Measurements from ENCODE around the gene PLXNA4.

Gene PLXNA4

DNA sequence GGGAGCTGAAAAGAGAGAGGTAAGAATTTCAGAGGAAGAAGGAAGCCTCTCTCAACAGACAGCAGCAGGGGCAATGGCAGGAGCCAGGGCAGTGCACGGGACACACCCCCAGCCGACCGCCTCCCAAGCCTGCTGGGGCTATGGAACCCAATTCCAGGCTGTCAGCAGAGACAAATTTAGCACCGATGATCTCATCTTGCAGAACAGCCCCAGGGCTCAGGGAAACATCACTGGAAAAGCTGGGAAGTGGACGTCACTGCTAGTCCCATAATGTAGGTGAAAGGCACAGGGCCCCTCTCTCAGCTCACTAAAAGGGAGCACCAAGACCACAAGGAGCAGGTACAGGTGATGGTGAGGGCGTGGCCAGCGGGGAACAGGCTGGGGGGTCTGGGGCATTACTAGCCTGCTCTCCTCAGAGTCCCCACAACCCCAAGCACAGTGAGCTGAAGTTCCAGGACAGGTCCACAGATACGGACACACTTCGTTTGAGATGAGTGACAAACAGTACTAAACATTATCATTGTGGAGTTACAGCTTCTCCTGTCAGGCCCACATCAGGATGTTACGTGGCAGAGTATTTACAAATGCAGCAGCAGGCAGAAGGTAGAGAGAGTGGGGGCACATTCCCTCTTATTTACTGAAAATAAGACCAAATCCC, 103.7 kb downstream of the PLXNA4 start:
- no peak for ATAC-seq
- peaks cover 8% of the 10 kb centered on the region for H3K4me1 Mint-ChIP-seq
- H3K9me3 Mint-ChIP-seq, result no peaks in the 10 kb centered on the region
- no peak overlapping the region for H3K4me3 Mint-ChIP-seq
- no peak for DNase-seq (ENCODE audit: low spot score in 2 of 2)
- no peaks in the 10 kb centered on the region for H3K36me3 Mint-ChIP-seq
- no peak overlapping the region for H3K27ac Mint-ChIP-seq

DNA sequence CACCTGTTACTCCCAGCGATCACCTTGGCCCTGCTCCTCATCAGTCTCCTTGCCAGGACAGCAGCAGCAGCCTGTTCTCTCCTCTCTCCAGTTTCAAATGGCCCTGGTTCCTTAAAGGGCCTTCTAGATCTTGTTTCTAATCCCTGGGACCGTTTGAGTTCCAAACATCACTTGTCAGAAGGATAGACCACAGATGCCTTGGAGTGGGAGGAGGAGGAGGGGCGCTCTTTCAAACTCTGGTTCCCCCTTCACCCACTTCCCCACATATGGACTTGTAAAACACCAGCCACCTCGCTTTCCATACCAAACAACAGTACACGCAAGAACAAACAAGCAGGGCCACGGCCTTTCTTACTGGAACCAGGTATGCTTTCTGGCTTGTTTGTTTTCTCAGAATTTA, 104.8 kb downstream of the PLXNA4 start:
- Mint-ChIP-seq H3K36me3 (no peaks in the 10 kb centered on the region), H3K4me3 (no peak overlapping the region), H3K27ac (peak overlapping the region; percentile 15), H3K9me3 (no peaks in the 10 kb centered on the region), H3K4me1 (peaks cover 8% of the 10 kb centered on the region)
- ATAC-seq (no peak), DNase-seq (ENCODE audit: low spot score in 2 of 2) (no peak)

DNA sequence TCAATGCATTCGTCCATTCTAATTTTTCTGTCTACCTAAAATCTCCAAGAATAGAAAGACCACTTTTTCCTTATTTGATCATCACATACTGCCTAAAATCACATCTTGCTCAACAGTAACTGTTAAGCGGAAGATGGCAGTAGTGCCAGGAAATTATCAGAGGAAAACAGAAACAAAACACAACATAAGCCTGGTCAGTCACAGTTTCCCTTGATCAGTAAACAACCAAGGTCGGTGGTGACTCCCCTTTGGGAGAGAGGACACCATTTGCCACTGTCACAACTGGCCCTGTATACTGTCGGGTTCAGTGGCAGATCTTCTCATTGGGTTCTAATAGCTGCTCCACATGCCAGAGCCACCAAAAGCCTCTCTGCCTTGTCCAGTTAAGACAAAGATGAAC, 106.6 kb downstream of the PLXNA4 start:
- Mint-ChIP-seq H3K4me3 (no peak overlapping the region), H3K4me1 (peaks cover 8% of the 10 kb centered on the region), H3K9me3 (no peaks in the 10 kb centered on the region), H3K36me3 (no peaks in the 10 kb centered on the region), H3K27ac (no peak overlapping the region)
- DNase-seq (ENCODE audit: low spot score in 2 of 2) (no peak), ATAC-seq (no peak)

DNA sequence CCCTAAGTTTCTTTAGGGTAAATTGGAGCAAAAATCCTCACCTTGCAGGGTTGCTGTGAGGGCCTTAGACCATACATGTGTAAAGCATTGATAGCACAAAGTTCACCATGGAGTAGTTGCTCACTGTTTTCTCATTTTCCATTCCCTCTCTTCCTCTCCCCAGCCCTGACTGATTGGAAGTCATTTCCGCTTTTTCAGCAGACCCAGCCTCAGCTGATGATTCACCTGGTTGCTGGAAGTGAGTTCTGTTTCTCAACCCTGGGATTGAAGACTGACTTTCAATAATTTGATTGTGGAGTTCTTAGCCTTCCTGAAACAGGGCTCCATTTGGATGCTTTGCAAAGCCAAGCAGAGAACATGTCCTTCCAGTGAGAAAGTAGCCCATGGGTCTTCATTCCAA, 107.0 kb downstream of the PLXNA4 start:
- H3K9me3 Mint-ChIP-seq, result no peaks in the 10 kb centered on the region
- no peak overlapping the region for H3K4me3 Mint-ChIP-seq
- ATAC-seq (no peak), DNase-seq (ENCODE audit: low spot score in 2 of 2) (no peak)
- no peaks in the 10 kb centered on the region for H3K36me3 Mint-ChIP-seq
- H3K4me1 Mint-ChIP-seq, result peaks cover 8% of the 10 kb centered on the region
- no peak overlapping the region for H3K27ac Mint-ChIP-seq

DNA sequence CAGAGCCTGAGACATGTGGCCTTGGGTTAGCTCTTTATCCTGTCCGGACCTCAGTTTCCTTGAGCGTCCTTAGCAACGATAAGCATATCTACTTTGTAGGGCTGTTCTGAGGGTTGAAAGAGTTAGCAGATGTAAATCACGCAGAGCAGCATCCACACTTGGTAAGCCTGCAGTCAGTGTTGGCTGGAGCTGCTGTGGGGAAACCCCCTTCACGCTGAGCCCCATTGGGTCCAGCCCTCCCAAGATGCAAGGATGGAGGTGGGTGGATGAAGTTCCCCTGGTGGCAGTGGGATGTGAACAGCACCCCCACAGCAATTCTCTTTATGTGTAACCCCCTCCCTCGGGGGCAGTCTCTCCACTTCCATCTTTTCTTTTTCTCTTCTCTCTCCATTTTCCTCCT, 109.9 kb downstream of the PLXNA4 start:
- DNase-seq (ENCODE audit: low spot score in 2 of 2) (no peak), ATAC-seq (no peak)
- Mint-ChIP-seq H3K36me3 (no peaks in the 10 kb centered on the region), H3K4me1 (peaks cover 10% of the 10 kb centered on the region), H3K27ac (no peak overlapping the region), H3K9me3 (no peaks in the 10 kb centered on the region), H3K4me3 (no peak overlapping the region)

DNA sequence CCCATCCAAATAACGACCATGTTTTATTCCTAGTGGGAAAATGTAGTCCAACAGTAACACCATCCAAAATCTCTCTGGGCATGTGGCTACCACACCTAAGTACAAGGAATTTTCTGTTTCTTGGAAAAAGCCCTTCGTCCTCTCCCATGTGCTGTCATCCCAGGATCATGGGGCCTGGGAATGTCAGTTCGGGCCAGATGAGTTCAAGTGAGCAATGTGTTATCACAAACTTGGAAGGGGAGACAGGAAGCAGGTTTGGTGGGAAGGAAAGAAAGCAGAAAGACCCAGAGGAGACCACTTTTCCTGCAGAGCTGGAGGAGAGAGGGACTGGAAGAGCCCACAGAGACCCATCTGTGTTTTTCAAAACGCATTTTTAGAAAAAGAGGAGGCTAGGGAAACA, 110.8 kb downstream of the PLXNA4 start:
- Mint-ChIP-seq H3K4me1 (peaks cover 18% of the 10 kb centered on the region), H3K27ac (no peak overlapping the region), H3K9me3 (no peaks in the 10 kb centered on the region), H3K4me3 (no peak overlapping the region), H3K36me3 (no peaks in the 10 kb centered on the region)
- ATAC-seq, result no peak
- no peak for DNase-seq (ENCODE audit: low spot score in 2 of 2)

DNA sequence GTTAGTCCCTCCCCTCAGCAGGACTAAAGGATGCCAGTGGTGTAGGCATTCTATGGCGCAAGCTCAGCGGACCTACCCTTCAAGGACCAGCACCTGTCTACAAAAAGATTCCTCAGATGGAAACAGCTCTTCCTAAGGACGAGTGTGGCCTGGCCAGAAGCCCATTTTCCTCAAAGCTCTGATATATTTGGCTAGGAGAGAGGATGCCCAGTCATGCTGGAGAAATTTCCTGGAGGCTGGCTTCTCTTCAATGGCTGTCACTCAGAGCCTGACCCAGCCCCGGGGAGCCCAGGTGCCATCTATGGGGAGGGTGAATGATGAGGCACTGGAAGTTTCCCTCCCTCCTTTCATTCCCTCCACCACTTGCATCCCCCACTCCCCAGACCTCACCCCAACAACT, 111.5 kb downstream of the PLXNA4 start:
- ATAC-seq (no peak), DNase-seq (ENCODE audit: low spot score in 2 of 2) (no peak)
- H3K4me3 Mint-ChIP-seq, result no peak overlapping the region
- no peak overlapping the region for H3K27ac Mint-ChIP-seq
- H3K9me3 Mint-ChIP-seq, result no peaks in the 10 kb centered on the region
- H3K4me1 Mint-ChIP-seq, result peaks cover 21% of the 10 kb centered on the region
- H3K36me3 Mint-ChIP-seq, result no peaks in the 10 kb centered on the region

DNA sequence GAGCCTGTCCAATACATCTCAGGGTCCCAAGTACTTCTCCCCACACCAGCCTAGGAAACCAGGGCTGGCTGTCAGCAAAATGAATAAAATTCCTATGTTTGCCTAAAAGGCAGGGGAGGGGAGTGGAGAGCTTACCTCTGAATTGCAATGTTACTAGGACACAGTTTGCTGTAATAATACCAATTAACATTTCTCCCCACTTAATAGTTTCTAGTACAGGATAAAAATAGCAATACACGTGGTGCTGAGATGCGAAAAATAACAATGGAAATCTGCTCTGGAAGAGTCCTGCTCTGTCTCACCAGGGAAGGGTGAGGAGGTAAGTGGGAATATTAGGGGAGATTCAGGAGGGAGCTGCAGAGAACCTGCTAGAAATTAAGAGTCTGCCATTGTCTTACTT, 112.3 kb downstream of the PLXNA4 start:
- H3K4me3 Mint-ChIP-seq, result no peak overlapping the region
- ATAC-seq, result no peak
- H3K27ac Mint-ChIP-seq, result no peak overlapping the region
- H3K4me1 Mint-ChIP-seq, result peaks cover 21% of the 10 kb centered on the region
- H3K36me3 Mint-ChIP-seq, result no peaks in the 10 kb centered on the region
- no peak for DNase-seq (ENCODE audit: low spot score in 2 of 2)
- H3K9me3 Mint-ChIP-seq, result no peaks in the 10 kb centered on the region

DNA sequence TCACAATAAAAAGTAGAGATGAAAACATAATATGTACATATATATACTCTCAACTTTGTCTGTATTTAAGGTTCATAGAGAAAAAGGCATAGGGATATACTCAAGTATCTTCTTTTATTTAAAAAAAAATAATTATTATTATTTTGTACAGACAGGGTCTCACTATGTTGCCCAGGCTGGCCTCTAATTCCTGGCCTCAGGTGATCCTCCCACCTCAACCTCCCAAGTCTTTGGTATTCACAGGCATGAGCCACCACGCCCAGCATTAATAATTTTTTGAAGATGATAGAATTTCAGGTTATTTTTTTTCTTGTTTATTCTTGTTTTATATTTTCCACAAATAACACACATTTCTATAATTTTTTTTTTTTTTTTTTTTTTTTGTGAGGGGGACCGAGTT, 113.8 kb downstream of the PLXNA4 start:
- Mint-ChIP-seq H3K4me3 (no peak overlapping the region), H3K27ac (no peak overlapping the region), H3K9me3 (no peaks in the 10 kb centered on the region), H3K4me1 (peaks cover 21% of the 10 kb centered on the region), H3K36me3 (no peaks in the 10 kb centered on the region)
- DNase-seq (ENCODE audit: low spot score in 2 of 2) (no peak), ATAC-seq (no peak)

DNA sequence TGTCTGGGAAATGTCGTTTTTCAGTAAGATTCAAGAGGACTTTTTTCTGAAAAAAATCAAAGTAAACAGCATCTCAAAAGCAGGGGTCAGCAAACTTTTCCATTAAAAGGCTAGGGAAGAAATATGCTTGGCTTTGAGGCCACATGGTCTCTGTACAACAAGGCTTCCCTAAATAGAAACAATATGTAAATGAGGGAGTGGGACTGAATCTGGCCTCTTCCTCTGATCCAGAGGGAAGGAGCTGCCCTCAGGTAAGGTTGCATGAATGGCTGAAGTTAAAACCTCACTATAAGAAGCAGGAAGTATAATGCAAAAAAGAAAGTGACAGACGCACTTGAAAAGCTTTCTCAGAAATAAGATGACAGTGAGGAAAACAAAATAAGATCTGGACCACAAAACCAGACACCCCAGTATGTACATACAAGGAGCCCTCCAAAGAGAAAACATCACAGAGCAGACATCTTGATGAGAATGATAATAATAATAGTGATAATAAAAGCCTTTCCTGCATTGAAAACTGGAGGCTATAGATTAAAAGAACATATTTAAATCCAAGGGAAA, 115.2 kb downstream of the PLXNA4 start:
- peak overlapping the region; percentile 15 for H3K27ac Mint-ChIP-seq
- H3K4me1 Mint-ChIP-seq, result peaks cover 21% of the 10 kb centered on the region
- DNase-seq (ENCODE audit: low spot score in 2 of 2) (no peak), ATAC-seq (peak; percentile 86)
- no peaks in the 10 kb centered on the region for H3K9me3 Mint-ChIP-seq
- no peaks in the 10 kb centered on the region for H3K36me3 Mint-ChIP-seq
- peak overlapping the region; percentile 24 for H3K4me3 Mint-ChIP-seq

DNA sequence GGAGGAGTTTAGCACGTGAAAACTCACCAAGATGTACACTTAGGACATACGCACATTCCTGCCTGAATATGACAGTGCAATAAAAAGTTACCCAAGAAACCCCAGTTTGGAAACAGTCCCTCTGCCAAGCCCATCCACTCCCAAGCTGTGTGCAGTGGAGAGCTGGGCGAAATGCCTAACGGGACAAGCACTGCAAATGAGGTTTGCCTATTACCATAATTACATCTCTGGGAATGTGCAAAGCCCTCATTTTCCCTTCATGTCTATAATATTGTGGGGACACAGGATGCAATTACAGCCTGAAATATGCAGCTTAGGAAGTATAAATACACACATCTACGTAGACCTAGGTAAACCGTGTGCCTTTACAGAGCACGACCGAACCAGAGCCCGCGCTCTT, 117.5 kb downstream of the PLXNA4 start:
- no peaks in the 10 kb centered on the region for H3K36me3 Mint-ChIP-seq
- peaks cover 43% of the 10 kb centered on the region for H3K4me1 Mint-ChIP-seq
- no peak for DNase-seq (ENCODE audit: low spot score in 2 of 2)
- no peak overlapping the region for H3K27ac Mint-ChIP-seq
- H3K4me3 Mint-ChIP-seq, result no peak overlapping the region
- ATAC-seq, result no peak
- no peaks in the 10 kb centered on the region for H3K9me3 Mint-ChIP-seq

DNA sequence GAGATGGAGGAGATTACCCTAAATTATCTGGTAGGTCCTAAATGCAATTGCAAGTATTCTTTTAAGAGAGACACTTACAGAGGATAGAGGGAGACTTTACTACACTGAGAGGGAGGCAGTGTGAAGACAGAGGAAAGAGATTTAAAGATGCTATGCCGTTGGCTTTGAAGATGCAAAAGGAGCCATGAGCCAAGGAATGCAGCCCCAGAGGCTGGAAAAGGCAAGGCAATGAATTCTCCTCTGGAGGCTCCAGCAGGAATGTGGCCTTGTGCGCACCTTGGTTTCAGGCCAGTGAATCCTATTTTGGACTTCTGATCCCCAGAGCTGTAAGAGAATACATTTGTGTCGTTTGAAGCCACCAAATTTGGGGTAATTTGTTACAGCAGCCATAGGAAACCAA, 118.6 kb downstream of the PLXNA4 start:
- no peak overlapping the region for H3K4me3 Mint-ChIP-seq
- no peak for ATAC-seq
- no peaks in the 10 kb centered on the region for H3K36me3 Mint-ChIP-seq
- H3K4me1 Mint-ChIP-seq, result peaks cover 53% of the 10 kb centered on the region
- H3K9me3 Mint-ChIP-seq, result no peaks in the 10 kb centered on the region
- no peak for DNase-seq (ENCODE audit: low spot score in 2 of 2)
- H3K27ac Mint-ChIP-seq, result no peak overlapping the region

DNA sequence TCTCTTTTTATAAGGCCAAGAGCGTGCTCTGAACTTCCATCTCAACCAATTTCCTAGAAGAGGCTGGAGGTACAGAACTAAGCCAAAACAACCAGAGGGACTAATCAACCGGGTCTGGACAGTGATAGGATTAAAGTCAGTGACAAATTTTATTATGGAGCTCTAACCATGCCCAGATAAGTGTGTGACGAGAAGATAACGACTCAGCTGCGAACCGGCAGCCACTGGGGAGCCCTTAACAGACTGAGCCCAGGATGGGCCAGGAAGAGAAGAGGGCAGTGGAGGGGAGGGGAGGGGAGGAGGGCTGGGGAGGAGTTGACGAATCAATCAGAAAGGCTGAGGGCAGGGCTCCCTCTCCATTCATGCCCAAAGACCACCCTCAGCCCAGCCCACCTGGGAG, 119.9 kb downstream of the PLXNA4 start:
- H3K4me3 Mint-ChIP-seq, result no peak overlapping the region
- DNase-seq (ENCODE audit: low spot score in 2 of 2) (no peak), ATAC-seq (no peak)
- no peaks in the 10 kb centered on the region for H3K36me3 Mint-ChIP-seq
- H3K4me1 Mint-ChIP-seq, result peaks cover 56% of the 10 kb centered on the region
- no peak overlapping the region for H3K27ac Mint-ChIP-seq
- H3K9me3 Mint-ChIP-seq, result no peaks in the 10 kb centered on the region

DNA sequence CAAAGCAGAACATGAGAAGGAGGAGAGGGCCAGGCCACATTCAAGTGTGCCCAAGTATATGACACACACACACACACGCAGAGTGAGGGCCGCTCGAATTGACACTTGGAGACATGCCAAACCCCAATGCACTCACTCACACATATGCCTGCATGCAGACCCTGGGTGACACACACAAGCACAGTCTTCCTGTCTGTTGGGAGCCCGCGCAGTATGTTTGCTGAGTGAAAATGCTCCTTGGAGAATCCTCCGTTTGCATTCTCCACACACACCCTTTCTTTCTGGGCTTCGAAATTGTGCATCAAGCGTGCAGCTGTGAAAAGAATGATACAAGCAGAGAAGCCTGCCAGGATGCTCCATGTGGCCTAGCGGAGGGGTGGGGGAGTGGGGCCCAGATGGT, 120.9 kb downstream of the PLXNA4 start:
- no peak overlapping the region for H3K27ac Mint-ChIP-seq
- H3K36me3 Mint-ChIP-seq, result no peaks in the 10 kb centered on the region
- peak; percentile 83 for ATAC-seq
- H3K9me3 Mint-ChIP-seq, result no peaks in the 10 kb centered on the region
- H3K4me3 Mint-ChIP-seq, result no peak overlapping the region
- DNase-seq (ENCODE audit: low spot score in 2 of 2), result no peak
- peaks cover 56% of the 10 kb centered on the region for H3K4me1 Mint-ChIP-seq

DNA sequence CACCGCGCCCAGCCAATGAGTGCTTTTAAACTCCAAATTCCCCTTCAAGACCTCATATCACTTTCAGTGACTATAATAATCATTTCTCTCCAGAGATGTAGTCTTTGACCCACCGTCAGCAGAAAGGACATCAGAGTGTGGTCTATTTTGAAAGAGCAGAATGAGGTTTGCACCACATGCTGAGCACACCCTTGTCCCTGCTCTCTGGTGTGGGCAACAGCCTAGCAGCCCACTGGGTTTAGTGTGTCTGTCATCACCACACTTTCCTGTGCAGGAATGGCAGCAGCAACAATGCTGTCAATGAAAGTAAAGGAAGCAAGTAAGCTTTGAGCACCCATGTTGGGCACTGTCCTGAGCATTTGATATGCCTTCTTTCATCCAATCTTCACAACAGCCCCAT, 122.4 kb downstream of the PLXNA4 start:
- Mint-ChIP-seq H3K36me3 (no peaks in the 10 kb centered on the region), H3K9me3 (no peaks in the 10 kb centered on the region), H3K4me1 (peaks cover 69% of the 10 kb centered on the region), H3K4me3 (peak overlapping the region; percentile 32), H3K27ac (peak overlapping the region; percentile 32)
- DNase-seq (ENCODE audit: low spot score in 2 of 2), result no peak
- ATAC-seq, result peak; percentile 79

DNA sequence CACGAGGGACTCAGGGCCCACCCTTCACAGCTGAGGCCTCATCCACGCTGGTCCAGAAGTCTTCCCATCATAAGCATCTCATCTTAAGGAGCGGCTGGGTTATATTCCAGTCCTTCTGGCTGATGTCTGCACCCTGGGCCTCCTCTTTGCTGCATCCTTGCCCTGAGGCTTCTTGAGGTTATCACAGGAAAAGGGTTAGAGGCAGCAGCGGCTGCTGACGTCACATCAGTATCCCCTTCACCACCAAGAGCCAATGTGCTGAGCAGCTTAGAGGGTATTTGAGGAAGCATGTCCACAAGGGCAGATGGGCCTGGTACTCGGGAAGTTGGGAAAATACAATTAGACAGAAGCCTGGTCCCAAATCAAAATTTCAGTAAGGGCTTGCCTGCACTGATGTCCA, 125.1 kb downstream of the PLXNA4 start:
- peaks cover 82% of the 10 kb centered on the region for H3K4me1 Mint-ChIP-seq
- no peaks in the 10 kb centered on the region for H3K36me3 Mint-ChIP-seq
- peak overlapping the region; percentile 77 for H3K27ac Mint-ChIP-seq
- no peak for DNase-seq (ENCODE audit: low spot score in 2 of 2)
- peak overlapping the region; percentile 53 for H3K4me3 Mint-ChIP-seq
- peak; percentile 43 for ATAC-seq
- H3K9me3 Mint-ChIP-seq, result no peaks in the 10 kb centered on the region

DNA sequence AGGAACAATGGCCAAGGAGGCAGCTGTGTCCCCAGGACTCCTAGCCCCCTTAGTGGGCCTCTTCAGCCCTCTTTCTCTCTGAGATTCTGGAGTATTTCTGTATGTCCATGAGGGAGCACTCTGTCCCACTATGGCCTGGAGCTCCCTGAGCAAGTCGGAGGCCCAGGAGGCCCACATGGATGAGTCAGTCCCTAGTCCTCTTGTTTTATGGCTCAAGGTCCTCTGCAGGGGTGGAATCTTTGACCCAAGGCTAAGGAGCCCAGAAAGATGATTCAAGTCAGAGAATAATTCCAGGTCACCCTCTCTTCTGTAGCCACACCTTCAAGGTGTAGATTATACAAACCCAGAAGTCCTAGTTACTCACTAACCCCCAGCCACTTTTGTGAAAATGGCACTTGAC, 125.6 kb downstream of the PLXNA4 start:
- DNase-seq (ENCODE audit: low spot score in 2 of 2), result no peak
- Mint-ChIP-seq H3K4me3 (peak overlapping the region; percentile 53), H3K27ac (peak overlapping the region; percentile 77), H3K36me3 (no peaks in the 10 kb centered on the region), H3K9me3 (no peaks in the 10 kb centered on the region), H3K4me1 (peaks cover 80% of the 10 kb centered on the region)
- no peak for ATAC-seq
